Endodermal cell (in vitro differentiated cells): ENCODE results near the gene SLC22A16. TPM values are rescaled to one million over a fixed set of nuclear protein-coding genes. Genes with fewer than 3 reads are reported as not detected.

Source experiments
- DNase-seq: peaks from one replicate; pipeline ENCODE4 v3.0.0-alpha.2; 2017
- H3K27ac ChIP-seq: 2 replicates; pipeline ENCODE4 v1.5.1; 2013; ENCODE audit warnings: mild to moderate bottlenecking, low read depth, low read length, moderate library complexity
- H3K27me3 ChIP-seq: 2 replicates; pipeline ENCODE4 v1.6.1; 2013; ENCODE audit warnings: mild to moderate bottlenecking, low read length, moderate library complexity; ENCODE audit not compliant: insufficient read depth, control insufficient read depth, poor library complexity, severe bottlenecking
- H3K36me3 ChIP-seq: 2 replicates; pipeline ENCODE4 v1.7.0; 2013; ENCODE audit warnings: mild to moderate bottlenecking, low read length, moderate library complexity; ENCODE audit not compliant: control insufficient read depth, insufficient read depth
- H3K4me1 ChIP-seq: one replicate; pipeline ENCODE4 v1.7.0; 2013; ENCODE audit warnings: low read length; ENCODE audit not compliant: control insufficient read depth, insufficient read depth
- H3K4me3 ChIP-seq: 2 replicates; pipeline ENCODE4 v1.5.1; 2013; ENCODE audit warnings: mild to moderate bottlenecking, low read length, moderate library complexity
- H3K9ac ChIP-seq: 2 replicates; pipeline ENCODE4 v1.6.1; 2013; ENCODE audit warnings: mild to moderate bottlenecking, low read length, moderate library complexity; ENCODE audit not compliant: poor library complexity, severe bottlenecking; ENCODE audit errors: extremely low read depth
- H3K9me3 ChIP-seq: 2 replicates; pipeline ENCODE4 v1.6.1; 2013; ENCODE audit warnings: mild to moderate bottlenecking, low read length, moderate library complexity; ENCODE audit not compliant: control insufficient read depth
- H3K27ac Mint-ChIP-seq: 2 replicates; pipeline ENCODE4 v1.8.0; 2020; ENCODE audit warnings: mixed read lengths
- H3K27me3 Mint-ChIP-seq: 2 replicates; pipeline ENCODE4 v1.8.0; 2021; ENCODE audit warnings: mild to moderate bottlenecking, mixed read lengths; ENCODE audit not compliant: insufficient read depth
- H3K36me3 Mint-ChIP-seq: 2 replicates; pipeline ENCODE4 v1.8.0; 2020; ENCODE audit warnings: low read depth, mixed read lengths
- H3K4me1 Mint-ChIP-seq: 2 replicates; pipeline ENCODE4 v1.8.0; 2020; ENCODE audit warnings: mixed read lengths
- H3K4me3 Mint-ChIP-seq: 2 replicates; pipeline ENCODE4 v1.8.0; 2020; ENCODE audit warnings: mild to moderate bottlenecking, moderate library complexity, mixed read lengths
- H3K9me3 Mint-ChIP-seq: 2 replicates; pipeline ENCODE4 v1.8.0; 2020; ENCODE audit warnings: mild to moderate bottlenecking, mixed read lengths
- WGBS, 2 experiments: methylation state at CpG; one replicate each; pipeline versions ENCODE4 v1.1.5 to v1.1.7; 2013; ENCODE audit warnings: missing lambda C conversion rate in 2 of 2, mixed read lengths in 1 of 2; ENCODE audit not compliant: insufficient coverage in 1 of 2, insufficient read length in 1 of 2; 5-methylcytosine and 5-hydroxymethylcytosine counted together
- total RNA-seq, 2 donors: library from RNA; stranded (reverse); fragmentation: NEBNext Ultra II Directional in 1 of 2; extraction: Animal tissue kit (Norgen Biotek cat#: 25700) in 1 of 2; gene quantifications; 2 replicates in 1 of 2; 3 replicates in 1 of 2; pipeline ENCODE4 v1.2.1, GENCODE V29; 2021
- TF ChIP-seq, protein P1 (sequence below): fragments of 200-600 bp; sonication (generic); conservative IDR thresholded peaks from 2 replicates; pipeline ENCODE4 v1.5.0; 2021; ENCODE audit warnings: antibody characterized with exemption, mild to moderate bottlenecking

The SLC22A16 gene
- total RNA-seq, 2 donors from 2014 or later, result not detected

DNA sequence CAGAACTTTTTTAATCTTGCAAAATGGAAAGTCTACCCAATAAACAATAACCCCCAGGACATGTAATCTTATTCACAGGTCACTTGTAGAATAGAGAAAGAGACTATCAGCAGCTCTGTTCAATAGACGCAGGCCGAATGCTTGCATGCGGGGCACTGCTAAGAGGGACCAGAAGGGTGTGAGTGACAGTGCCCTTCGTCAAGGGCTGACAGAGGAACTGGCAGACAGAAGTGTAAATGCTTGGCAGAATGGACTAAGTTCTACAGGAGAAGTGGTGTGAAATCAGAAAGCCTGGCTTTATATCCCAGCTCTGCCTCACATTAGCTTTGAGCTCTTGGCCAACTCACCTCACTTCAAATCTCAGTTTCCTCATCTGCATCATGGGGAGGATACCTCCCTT lies 82.0 kb downstream of the SLC22A16 start:
- no peaks in the 10 kb centered on the region for H3K36me3 Mint-ChIP-seq
- H3K27me3 Mint-ChIP-seq, result no peaks in the 10 kb centered on the region
- H3K27me3 ChIP-seq, result no peaks in the 10 kb centered on the region
- no peak for DNase-seq
- no peak overlapping the region for H3K27ac Mint-ChIP-seq
- H3K9ac ChIP-seq, result no peak overlapping the region
- H3K9me3 Mint-ChIP-seq, result no peaks in the 10 kb centered on the region
- TF ChIP-seq, protein P1, sequence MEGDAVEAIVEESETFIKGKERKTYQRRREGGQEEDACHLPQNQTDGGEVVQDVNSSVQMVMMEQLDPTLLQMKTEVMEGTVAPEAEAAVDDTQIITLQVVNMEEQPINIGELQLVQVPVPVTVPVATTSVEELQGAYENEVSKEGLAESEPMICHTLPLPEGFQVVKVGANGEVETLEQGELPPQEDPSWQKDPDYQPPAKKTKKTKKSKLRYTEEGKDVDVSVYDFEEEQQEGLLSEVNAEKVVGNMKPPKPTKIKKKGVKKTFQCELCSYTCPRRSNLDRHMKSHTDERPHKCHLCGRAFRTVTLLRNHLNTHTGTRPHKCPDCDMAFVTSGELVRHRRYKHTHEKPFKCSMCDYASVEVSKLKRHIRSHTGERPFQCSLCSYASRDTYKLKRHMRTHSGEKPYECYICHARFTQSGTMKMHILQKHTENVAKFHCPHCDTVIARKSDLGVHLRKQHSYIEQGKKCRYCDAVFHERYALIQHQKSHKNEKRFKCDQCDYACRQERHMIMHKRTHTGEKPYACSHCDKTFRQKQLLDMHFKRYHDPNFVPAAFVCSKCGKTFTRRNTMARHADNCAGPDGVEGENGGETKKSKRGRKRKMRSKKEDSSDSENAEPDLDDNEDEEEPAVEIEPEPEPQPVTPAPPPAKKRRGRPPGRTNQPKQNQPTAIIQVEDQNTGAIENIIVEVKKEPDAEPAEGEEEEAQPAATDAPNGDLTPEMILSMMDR, result no peak
- H3K36me3 ChIP-seq, result no peaks in the 10 kb centered on the region
- H3K4me3 Mint-ChIP-seq, result no peak overlapping the region
- no peak overlapping the region for H3K4me3 ChIP-seq
- peaks cover 8% of the 10 kb centered on the region for H3K4me1 ChIP-seq
- no peak overlapping the region for H3K27ac ChIP-seq
- WGBS, 2 experiments, result 96 to 97% methylated on average over 4 of the region's 4 CpGs
- H3K4me1 Mint-ChIP-seq, result peaks cover 7% of the 10 kb centered on the region
- H3K9me3 ChIP-seq, result no peaks in the 10 kb centered on the region

DNA sequence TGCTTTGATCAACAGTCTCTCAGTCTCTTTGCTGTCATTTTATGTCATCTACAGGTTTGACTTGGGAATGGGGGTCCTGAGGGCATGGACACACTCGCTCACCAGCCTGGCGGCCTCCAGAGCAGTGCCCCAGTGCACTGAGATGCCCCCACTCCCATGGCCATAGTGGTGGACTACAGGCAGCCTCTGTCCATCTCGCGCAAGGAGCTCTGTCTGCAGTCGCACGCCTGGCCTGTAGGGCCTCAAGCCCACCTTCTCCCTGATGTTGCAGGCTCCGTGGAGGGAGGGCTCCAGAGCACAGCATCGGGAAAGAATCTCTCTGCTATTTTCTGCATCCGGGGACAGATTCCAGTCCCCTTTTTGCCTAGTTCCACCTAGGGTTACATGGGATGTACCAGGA lies 83.7 kb downstream of the SLC22A16 start:
- Histone ChIP-seq H3K4me1 (peaks cover 13% of the 10 kb centered on the region), H3K4me3 (no peak overlapping the region), H3K9me3 (no peaks in the 10 kb centered on the region), H3K27me3 (no peaks in the 10 kb centered on the region), H3K27ac (no peak overlapping the region), H3K36me3 (no peaks in the 10 kb centered on the region), H3K9ac (no peak overlapping the region)
- H3K36me3 Mint-ChIP-seq, result no peaks in the 10 kb centered on the region
- H3K27me3 Mint-ChIP-seq, result no peaks in the 10 kb centered on the region
- no peaks in the 10 kb centered on the region for H3K9me3 Mint-ChIP-seq
- peaks cover 16% of the 10 kb centered on the region for H3K4me1 Mint-ChIP-seq
- no peak overlapping the region for H3K27ac Mint-ChIP-seq
- H3K4me3 Mint-ChIP-seq, result no peak overlapping the region
- 90% methylated on average over 5 to 9 of the region's 9 CpGs for WGBS, 2 experiments
- peak; percentile 66 for DNase-seq
- TF ChIP-seq, protein P1, result peak; percentile 55

DNA sequence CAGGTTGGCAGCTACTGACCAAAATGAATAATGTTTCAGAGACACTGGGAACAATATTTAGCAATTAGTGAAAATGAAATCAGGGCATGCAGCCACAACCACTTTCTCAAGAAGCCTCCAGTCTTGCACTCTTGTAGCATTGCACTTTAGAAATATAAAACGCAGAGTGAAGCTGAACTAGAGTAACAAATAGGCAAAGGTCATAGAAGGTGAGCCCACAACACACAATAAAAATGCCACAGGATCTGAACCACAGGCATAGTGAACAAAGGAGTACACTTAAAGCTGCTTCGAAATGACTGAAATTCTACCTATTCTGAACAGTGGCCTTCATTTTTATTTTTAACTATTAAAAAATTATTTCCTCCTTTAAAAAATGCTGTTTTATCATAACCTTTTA lies 86.0 kb downstream of the SLC22A16 start:
- Histone ChIP-seq H3K4me1 (peaks cover 13% of the 10 kb centered on the region), H3K9ac (no peak overlapping the region), H3K4me3 (no peak overlapping the region), H3K27ac (no peak overlapping the region), H3K36me3 (no peaks in the 10 kb centered on the region), H3K9me3 (no peaks in the 10 kb centered on the region), H3K27me3 (no peaks in the 10 kb centered on the region)
- TF ChIP-seq, protein P1, result no peak
- H3K9me3 Mint-ChIP-seq, result no peaks in the 10 kb centered on the region
- H3K27ac Mint-ChIP-seq, result no peak overlapping the region
- H3K4me1 Mint-ChIP-seq, result peaks cover 16% of the 10 kb centered on the region
- H3K36me3 Mint-ChIP-seq, result no peaks in the 10 kb centered on the region
- no peak for DNase-seq
- no peak overlapping the region for H3K4me3 Mint-ChIP-seq
- H3K27me3 Mint-ChIP-seq, result no peaks in the 10 kb centered on the region
- WGBS, 2 experiments, result 81% methylated on average over 2 of the region's 2 CpGs; no CpG with 5 or more reads in 1 of the 2 experiments
